Neural cell (in vitro differentiated cells): ENCODE results near the gene BTG4. TPM values are rescaled to one million over a fixed set of nuclear protein-coding genes. Genes with fewer than 3 reads are reported as not detected.

Source experiments
- H2AFZ ChIP-seq: fragments of 200-600, 300-800 bp; sonication (generic), shearing (Covaris generic); 2 replicates; pipeline ENCODE4 v1.6.0; 2014; ENCODE audit warnings: low read depth, mild to moderate bottlenecking, antibody characterized with exemption, low read length, moderate library complexity
- H3F3A ChIP-seq: fragments of 200-600 bp; shearing (Covaris generic); 2 replicates; pipeline ENCODE4 v1.6.1; 2016; ENCODE audit warnings: mild to moderate bottlenecking, moderate library complexity, mixed read lengths, antibody characterized with exemption, low read length; ENCODE audit not compliant: insufficient read depth, poor library complexity, severe bottlenecking
- H3K27ac ChIP-seq: fragments of 200-600, 300-800 bp; sonication (generic), shearing (Covaris generic); 2 replicates; pipeline ENCODE4 v1.5.1; 2014; ENCODE audit warnings: mild to moderate bottlenecking, low read length, moderate library complexity
- H3K27me3 ChIP-seq: fragments of 300-800, 200-600 bp; sonication (generic), shearing (Covaris generic); 2 replicates; pipeline ENCODE4 v1.6.0; 2014; ENCODE audit warnings: mild to moderate bottlenecking, low read depth, low read length, moderate library complexity; ENCODE audit not compliant: insufficient read depth
- H3K36me3 ChIP-seq: fragments of 300-800, 200-600 bp; sonication (generic), shearing (Covaris generic); 2 replicates; pipeline ENCODE4 v1.5.1; 2014; ENCODE audit warnings: mild to moderate bottlenecking, antibody characterized with exemption, low read length, moderate library complexity; ENCODE audit not compliant: insufficient read depth
- H3K4me2 ChIP-seq: fragments of 300-800, 200-600 bp; sonication (generic), shearing (Covaris generic); 2 replicates; pipeline ENCODE4 v1.6.0; 2014; ENCODE audit warnings: mild to moderate bottlenecking, low read length
- H3K4me3 ChIP-seq: fragments of 300-800, 200-600 bp; sonication (generic), shearing (Covaris generic); 2 replicates; pipeline ENCODE4 v1.5.1; 2014; ENCODE audit warnings: mild to moderate bottlenecking, low read length, moderate library complexity
- H3K79me2 ChIP-seq: fragments of 200-600 bp; shearing (Covaris generic); replicated peaks from 2 replicates; pipeline ENCODE4 v1.6.0; 2014; ENCODE audit warnings: mild to moderate bottlenecking, low read length, moderate library complexity; ENCODE audit not compliant: insufficient read depth
- H3K9ac ChIP-seq: fragments of 300-800, 200-600 bp; sonication (generic), shearing (Covaris generic); 2 replicates; pipeline ENCODE4 v1.6.1; 2016; ENCODE audit warnings: mild to moderate bottlenecking, low read length, mixed read lengths
- H3K9me2 ChIP-seq: fragments of 200-600 bp; shearing (Covaris generic); 2 replicates; pipeline ENCODE4 v1.6.1; 2016; ENCODE audit warnings: mild to moderate bottlenecking, low read length, mixed read lengths; ENCODE audit not compliant: insufficient read depth
- H3K9me3 ChIP-seq: fragments of 200-600, 300-800 bp; sonication (generic), shearing (Covaris generic); 2 replicates; pipeline ENCODE4 v1.6.1; 2016; ENCODE audit warnings: mild to moderate bottlenecking, mixed run types, low read length, moderate library complexity, mixed read lengths
- H4K20me1 ChIP-seq: fragments of 200-600 bp; shearing (Covaris generic); 2 replicates; pipeline ENCODE4 v1.6.1; 2016; ENCODE audit warnings: mild to moderate bottlenecking, mixed run types; ENCODE audit not compliant: insufficient read depth
- CTCF ChIP-seq: fragments of 450-650 bp; IDR thresholded peaks from 2 replicates; pipeline ENCODE4 v1.5.1; 2014; ENCODE audit warnings: antibody characterized with exemption, mild to moderate bottlenecking, moderate library complexity; ENCODE audit not compliant: poor library complexity, severe bottlenecking
- EP300 ChIP-seq: fragments of 450-650 bp; conservative IDR thresholded peaks from 2 replicates; pipeline ENCODE4 v1.6.1; 2014; ENCODE audit warnings: antibody characterized with exemption, mild to moderate bottlenecking, moderate library complexity; ENCODE audit not compliant: poor library complexity, severe bottlenecking
- EZH2 ChIP-seq: fragments of 200-600, 300-800 bp; shearing (Covaris generic), sonication (generic); IDR thresholded peaks from 2 replicates; pipeline ENCODE4 v1.6.1; 2014; ENCODE audit warnings: antibody characterized with exemption, low read length, borderline replicate concordance, mild to moderate bottlenecking; ENCODE audit not compliant: insufficient read depth, poor library complexity, severe bottlenecking
- MXI1 ChIP-seq: fragments of 450-650 bp; conservative IDR thresholded peaks from 2 replicates; pipeline ENCODE4 v1.6.1; 2014; ENCODE audit warnings: antibody characterized with exemption, mild to moderate bottlenecking; ENCODE audit not compliant: poor library complexity, severe bottlenecking
- POLR2AphosphoS5 ChIP-seq: IDR thresholded peaks from 2 replicates; pipeline ENCODE4 v1.6.1; 2012
- RAD21 ChIP-seq: fragments of 450-650 bp; conservative IDR thresholded peaks from 2 replicates; pipeline ENCODE4 v1.6.1; 2014; ENCODE audit warnings: antibody characterized with exemption, mild to moderate bottlenecking, moderate library complexity
- REST ChIP-seq: IDR thresholded peaks from 2 replicates; pipeline ENCODE4 v1.6.1; 2012; ENCODE audit warnings: borderline replicate concordance
- SMC3 ChIP-seq: fragments of 450-650 bp; conservative IDR thresholded peaks from 2 replicates; pipeline ENCODE4 v1.6.1; 2014; ENCODE audit warnings: antibody characterized with exemption, mild to moderate bottlenecking, moderate library complexity; ENCODE audit not compliant: poor library complexity
- TAF1 ChIP-seq: IDR thresholded peaks from 2 replicates; pipeline ENCODE4 v1.6.1; 2012; ENCODE audit warnings: low read depth
- polyA plus RNA-seq: library from polyadenylated mRNA; depleted of rRNA; stranded (reverse); fragments of >200 nt; gene quantifications from 2 replicates; pipeline ENCODE4 v1.2.3, GENCODE V29; 2014

Gene BTG4
- polyA plus RNA-seq, 1 donor from 2014 or later: not detected

- no peaks in the 10 kb centered on the region for H3K27me3 ChIP-seq
- H3K9me2 ChIP-seq: no peaks in the 10 kb centered on the region
- no peak overlapping the region for H3K4me2 ChIP-seq
- no peaks in the 10 kb centered on the region for H3K79me2 ChIP-seq
- no peaks in the 10 kb centered on the region for H4K20me1 ChIP-seq
- H3K4me3 ChIP-seq: no peak overlapping the region
- no peak overlapping the region for H2AFZ ChIP-seq
- H3K9ac ChIP-seq: no peak overlapping the region
- no peaks in the 10 kb centered on the region for H3F3A ChIP-seq
- TF ChIP-seq EZH2 (no peak), SMC3 (no peak), MXI1 (no peak), RAD21 (no peak), EP300 (no peak), CTCF (no peak), TAF1 (no peak), REST (no peak), POLR2AphosphoS5 (no peak)
- H3K27ac ChIP-seq: no peak overlapping the region
- H3K36me3 ChIP-seq: no peaks in the 10 kb centered on the region
- no peaks in the 10 kb centered on the region for H3K9me3 ChIP-seq
These were observed 55.9 kb downstream of the BTG4 start for GRCh38 chr11:111456086-111456858.

GRCh38 chr11:111455291-111456085 lies 56.7 kb downstream of the BTG4 start:
- no peak for TF ChIP-seq POLR2AphosphoS5
- no peaks in the 10 kb centered on the region for H4K20me1 ChIP-seq
- H3K36me3 ChIP-seq: no peaks in the 10 kb centered on the region
- no peaks in the 10 kb centered on the region for H3K79me2 ChIP-seq
- no peaks in the 10 kb centered on the region for H3K9me3 ChIP-seq
- H3F3A ChIP-seq: no peaks in the 10 kb centered on the region
- no peak overlapping the region for H2AFZ ChIP-seq
- H3K4me3 ChIP-seq: no peak overlapping the region
- H3K9ac ChIP-seq: no peak overlapping the region
- no peak overlapping the region for H3K4me2 ChIP-seq
- no peaks in the 10 kb centered on the region for H3K9me2 ChIP-seq
- no peaks in the 10 kb centered on the region for H3K27me3 ChIP-seq
- H3K27ac ChIP-seq: no peak overlapping the region
